LNCaP clone FGC (cell line): ENCODE data around the gene NSD1.
"Not testable (repeated sequence)": the region's sequence is repeated elsewhere in the genome, so short reads cannot be mapped to it uniquely, and the experiment has no call there.

Experiments
- DNase-seq: peaks from one replicate; pipeline ENCODE4 v3.0.0-alpha.2; 2011; ENCODE audit warnings: low read depth
- H3K4me3 ChIP-seq: 2 replicates; pipeline ENCODE4 v1.5.1; 2011; ENCODE audit warnings: mild to moderate bottlenecking, low read depth, low read length, control low read depth
- CTCF ChIP-seq: IDR thresholded peaks from 2 replicates; pipeline ENCODE4 v1.5.1; 2012; ENCODE audit warnings: mild to moderate bottlenecking; ENCODE audit not compliant: control insufficient read depth, insufficient read depth; ENCODE audit errors: extremely low read depth

NSD1 gene

DNA sequence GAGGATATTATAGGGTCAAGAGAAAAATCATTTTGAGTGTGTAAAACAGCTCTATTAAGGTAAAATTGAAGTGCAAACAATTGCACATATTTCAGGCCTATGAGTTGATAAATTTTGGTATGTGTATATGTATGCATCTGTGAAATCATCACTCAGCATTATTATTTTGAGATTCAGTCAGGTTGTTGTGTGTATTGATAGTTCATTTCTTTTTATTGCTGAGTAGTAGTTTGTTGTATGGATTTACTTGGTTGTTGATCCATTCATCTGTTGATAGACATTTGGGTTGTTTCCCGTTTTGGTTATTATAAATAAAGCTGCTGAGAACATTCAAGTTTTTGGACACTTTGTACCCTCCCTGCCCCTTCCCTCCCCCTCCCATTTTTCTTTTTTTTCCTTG, 119.7 kb downstream of the NSD1 start:
- no peak for TF ChIP-seq CTCF
- no peak for DNase-seq

GRCh38 chr5:177256296-177256695, 122.7 kb downstream of the NSD1 start:
- no peak for TF ChIP-seq CTCF
- H3K4me3 ChIP-seq = no peak overlapping the region
- DNase-seq = no peak

More for the DNA sequence above, 119.7 kb downstream of the NSD1 start:
- H3K4me3 ChIP-seq = no peak overlapping the region

DNA sequence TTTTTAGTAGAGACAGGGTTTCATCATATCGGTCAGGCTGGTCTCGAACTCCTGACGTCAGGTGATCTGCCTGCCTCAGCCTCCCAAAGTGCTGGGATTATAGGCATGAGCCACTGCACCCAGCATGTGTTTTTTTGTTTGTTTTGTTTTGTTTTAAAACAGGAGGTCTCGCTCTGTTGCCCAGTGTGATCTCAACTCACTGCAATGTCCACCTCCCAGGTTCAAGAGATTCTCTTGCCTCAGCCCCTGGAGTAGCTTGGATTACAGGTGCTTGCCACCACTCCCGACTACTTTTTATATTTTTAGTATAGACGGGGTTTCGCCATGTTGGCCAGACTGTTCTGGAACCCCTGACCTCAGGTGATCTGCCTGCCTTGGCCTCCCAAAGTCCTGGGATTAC, 125.1 kb downstream of the NSD1 start:
- not testable (repeated sequence) for H3K4me3 ChIP-seq, DNase-seq

- no peak for TF ChIP-seq CTCF
- H3K4me3 ChIP-seq = no peak overlapping the region
- DNase-seq = no peak
Measured at GRCh38 chr5:177260961-177261360, 127.4 kb downstream of the NSD1 start.

DNA sequence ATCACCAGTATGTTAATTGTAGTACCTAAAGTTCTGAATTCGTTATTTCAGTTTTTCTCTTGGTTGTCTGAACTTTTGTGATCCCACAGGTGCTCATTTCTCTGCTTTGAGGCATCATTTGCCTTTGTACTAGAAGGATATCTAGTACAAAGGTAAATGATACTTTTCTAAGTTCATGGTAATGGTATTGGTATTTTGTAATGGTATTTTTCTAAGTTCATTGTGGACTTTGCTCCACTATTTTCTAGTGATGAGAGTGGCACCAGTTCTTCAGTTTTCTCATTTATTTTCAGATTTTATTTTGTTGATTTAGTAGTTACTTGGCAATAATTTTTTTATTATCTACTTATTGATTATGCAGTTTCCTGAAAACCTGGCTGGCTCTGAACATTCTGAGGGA, 127.9 kb downstream of the NSD1 start:
- no peak for TF ChIP-seq CTCF
- DNase-seq = no peak

DNA sequence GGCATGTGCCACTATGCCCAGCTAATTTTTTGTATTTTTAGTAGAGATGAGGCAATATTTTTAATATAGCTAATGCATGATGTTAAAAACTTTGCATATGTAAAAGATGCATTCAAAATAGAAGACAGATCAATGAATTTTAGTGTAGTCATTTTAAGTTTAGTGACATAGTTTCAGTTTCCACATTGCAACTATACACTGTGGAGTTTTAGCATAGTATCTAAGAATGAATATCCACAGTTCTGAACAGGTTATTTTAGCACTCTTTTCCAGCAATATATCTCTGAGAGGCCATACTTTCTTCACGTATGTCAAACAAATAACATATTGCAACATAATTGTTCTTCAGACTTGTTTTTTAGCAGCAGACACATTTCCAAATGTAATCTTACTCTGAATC, 130.6 kb downstream of the NSD1 start:
- no peak for DNase-seq
- TF ChIP-seq CTCF = no peak
- H3K4me3 ChIP-seq = no peak overlapping the region

More for the DNA sequence above, 127.9 kb downstream of the NSD1 start:
- no peak overlapping the region for H3K4me3 ChIP-seq

DNA sequence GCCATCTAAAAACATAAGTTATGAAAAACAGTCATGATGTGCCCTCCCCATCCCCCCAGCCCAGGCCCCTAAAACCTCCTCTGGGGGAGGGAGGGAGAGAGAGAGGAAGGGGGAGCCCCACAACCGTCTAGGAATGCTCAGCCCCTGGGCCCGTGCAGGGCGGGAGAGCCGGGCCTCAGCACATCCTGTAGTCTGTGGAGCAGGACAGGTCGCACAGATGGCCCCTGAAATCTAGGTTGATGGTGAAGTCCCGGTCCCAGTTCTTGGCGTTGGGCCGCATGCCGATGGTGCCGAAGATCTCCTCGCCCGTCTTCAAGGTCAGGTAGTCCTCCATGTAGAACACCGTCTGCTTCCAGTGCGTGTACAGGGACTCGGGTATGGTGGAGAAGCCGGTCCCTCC, 131.8 kb downstream of the NSD1 start:
- no peak for DNase-seq
- TF ChIP-seq CTCF = no peak
- no peak overlapping the region for H3K4me3 ChIP-seq
